ENCODE data around the gene TFF2.

Gene TFF2

GRCh38 chr21:42347601-42348327 lies 3.0 kb downstream of the TFF2 start:
- no peak for DNase-seq (ENCODE audit: low read depth in 2 of 2, low spot score in 1 of 2)

- no peak for DNase-seq (ENCODE audit: low read depth in 2 of 2, low spot score in 1 of 2)
Observed at GRCh38 chr21:42346866-42347600, 3.8 kb downstream of the TFF2 start.

- no peak for DNase-seq (ENCODE audit: low read depth in 2 of 2, low spot score in 1 of 2)
Observed at GRCh38 chr21:42346441-42346840, 4.4 kb downstream of the TFF2 start.

- DNase-seq (ENCODE audit: low read depth in 2 of 2, low spot score in 1 of 2), result no peak
Observed at GRCh38 chr21:42344631-42345030, 6.2 kb downstream of the TFF2 start.

DNA sequence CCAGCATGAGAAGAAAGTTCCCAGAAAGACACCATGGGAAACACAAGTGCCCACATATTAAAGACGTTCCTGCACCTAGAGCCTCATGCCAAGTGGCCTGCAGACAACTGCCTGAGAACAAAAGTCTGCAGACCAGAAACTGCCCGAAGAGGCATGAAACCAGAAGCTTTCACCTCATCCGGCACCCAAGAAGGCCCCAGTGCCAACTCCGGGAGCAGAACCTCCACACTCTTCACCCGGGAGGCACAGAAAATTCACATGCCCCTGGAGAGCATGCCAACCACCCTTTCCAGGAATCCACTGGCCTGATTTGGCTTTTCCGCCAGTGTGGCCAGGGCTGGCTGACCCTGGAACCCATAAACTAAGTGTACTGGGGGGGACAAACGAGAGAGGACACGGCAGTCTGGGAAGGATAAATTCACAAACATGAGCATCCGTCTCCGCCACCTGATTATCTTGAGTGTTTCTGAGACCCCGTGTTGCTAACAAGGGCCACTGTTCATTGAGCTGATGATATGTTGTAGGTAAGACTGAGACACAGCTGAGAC lies 6.8 kb downstream of the TFF2 start:
- DNase-seq (ENCODE audit: low read depth in 2 of 2, low spot score in 1 of 2), result no peak

DNA sequence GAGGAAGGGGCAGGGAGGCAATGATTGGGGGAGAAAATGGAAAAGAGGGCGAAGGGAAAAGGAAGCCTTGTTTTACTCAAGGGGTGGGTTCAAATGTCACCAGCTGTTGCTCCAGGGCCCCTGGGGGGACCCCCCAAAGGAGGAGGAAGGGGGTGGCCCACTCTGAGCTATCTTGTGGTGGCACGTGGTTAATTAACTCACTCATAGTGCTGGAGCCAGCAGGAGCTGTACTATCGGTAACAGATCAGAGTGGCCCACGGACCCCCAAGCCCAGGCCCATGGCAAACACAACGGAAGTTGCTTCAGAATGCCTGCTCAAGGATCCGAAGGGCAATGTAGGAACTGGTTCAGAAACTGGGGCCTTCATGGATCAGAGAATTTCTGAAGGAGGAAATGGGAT lies 7.2 kb downstream of the TFF2 start:
- no peak for DNase-seq (ENCODE audit: low read depth in 2 of 2, low spot score in 1 of 2)

DNA sequence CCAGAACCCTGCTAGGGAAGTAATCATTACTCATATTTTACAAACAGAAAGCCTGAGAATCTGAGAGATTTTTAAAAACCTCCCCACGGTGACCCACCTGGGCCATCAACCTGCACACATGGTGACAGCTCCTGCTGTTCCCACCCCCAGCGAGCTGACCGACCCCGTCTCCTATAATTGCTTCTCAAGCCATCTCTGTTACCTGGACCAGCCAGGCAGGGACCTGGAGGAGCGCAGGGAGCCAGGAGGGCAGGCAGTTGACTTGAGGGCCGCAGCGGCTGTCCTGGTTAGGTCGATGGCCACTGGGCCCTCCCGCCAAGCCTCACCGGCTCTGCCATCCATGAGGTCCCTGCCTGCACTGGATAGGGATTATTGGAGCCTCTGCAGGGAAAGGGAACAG lies 7.7 kb downstream of the TFF2 start:
- DNase-seq (ENCODE audit: low read depth in 2 of 2, low spot score in 1 of 2), result no peak

- no peak for DNase-seq (ENCODE audit: low read depth in 2 of 2, low spot score in 1 of 2)
Observed at GRCh38 chr21:42341776-42342542, 8.8 kb downstream of the TFF2 start.

GRCh38 chr21:42340187-42341050 lies 10.4 kb downstream of the TFF2 start:
- no peak for DNase-seq (ENCODE audit: low read depth in 2 of 2, low spot score in 1 of 2)

GRCh38 chr21:42338729-42339715 lies 11.8 kb downstream of the TFF2 start:
- no peak for DNase-seq (ENCODE audit: low read depth in 2 of 2, low spot score in 1 of 2)

DNA sequence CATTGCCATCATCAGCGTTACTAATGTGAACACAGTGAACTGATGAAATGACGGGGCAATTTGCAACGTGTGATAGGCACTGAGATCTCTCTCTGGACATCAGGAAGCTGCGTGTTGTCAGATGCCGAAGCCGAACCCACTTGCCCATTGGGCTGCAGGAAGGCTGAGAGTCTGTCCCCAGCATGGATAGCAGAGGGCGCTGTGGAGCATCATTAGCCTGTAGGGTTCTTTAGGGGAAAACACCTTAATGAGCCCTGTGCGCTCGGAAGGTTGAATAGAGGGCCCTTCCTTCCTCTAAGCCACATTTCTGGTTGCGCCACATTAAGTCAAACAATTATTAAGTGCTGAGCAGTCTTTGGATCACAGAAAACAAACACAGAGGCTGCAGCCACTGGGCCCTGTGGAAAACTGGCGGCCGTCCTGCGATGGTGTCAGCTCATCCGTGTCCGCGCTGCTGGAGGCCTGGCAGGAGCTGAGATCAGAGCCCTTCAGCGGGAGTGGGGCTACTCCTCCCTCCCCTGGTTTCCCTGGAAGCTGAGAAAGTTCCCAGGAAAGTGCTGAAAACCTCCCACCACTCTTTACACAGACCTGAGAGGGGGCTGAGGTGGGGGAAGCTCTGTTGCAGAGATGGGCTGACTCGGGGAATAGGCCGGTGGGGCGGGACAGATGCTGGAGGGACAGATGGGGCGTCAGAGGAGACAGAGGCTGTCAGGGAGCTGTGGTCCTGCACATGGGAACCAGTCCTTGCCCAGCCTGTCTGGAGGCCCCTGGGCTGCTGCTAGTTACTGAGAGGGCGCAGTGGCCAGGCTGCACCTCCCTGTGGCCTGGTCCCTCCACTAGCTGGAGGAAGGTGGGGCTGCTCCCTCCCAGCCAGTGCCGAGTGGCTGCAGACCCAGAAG lies 12.7 kb downstream of the TFF2 start:
- peak; percentile 58 to 80 for DNase-seq (ENCODE audit: low read depth in 2 of 2, low spot score in 1 of 2)

DNA sequence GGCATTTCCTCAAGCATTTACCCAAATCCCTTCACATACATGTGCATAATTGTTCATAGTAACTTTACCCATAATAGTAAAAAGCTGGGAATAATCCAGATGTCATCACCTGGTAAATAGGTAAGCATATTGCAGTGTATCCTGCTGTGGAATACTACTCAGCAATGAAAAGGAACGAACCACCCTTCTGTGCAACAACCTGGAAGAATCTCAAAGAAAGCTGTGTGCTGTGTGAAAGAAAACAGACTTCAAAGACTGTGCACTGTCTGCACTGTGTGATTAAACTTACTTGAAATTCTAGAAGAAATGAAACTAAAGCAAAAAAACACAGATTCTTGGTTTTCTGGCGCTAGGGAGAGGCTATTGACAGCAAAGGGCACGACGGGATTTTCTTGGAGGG lies 13.5 kb downstream of the TFF2 start:
- DNase-seq (ENCODE audit: low read depth in 2 of 2, low spot score in 1 of 2), result no peak

GRCh38 chr21:42336054-42336453 lies 14.7 kb downstream of the TFF2 start:
- DNase-seq (ENCODE audit: low read depth in 2 of 2, low spot score in 1 of 2), result no peak

- no peak for DNase-seq (ENCODE audit: low read depth in 2 of 2, low spot score in 1 of 2)
Observed at GRCh38 chr21:42332557-42333317, 18.1 kb downstream of the TFF2 start.

GRCh38 chr21:42331660-42332059 lies 19.1 kb downstream of the TFF2 start:
- no peak for DNase-seq (ENCODE audit: low read depth in 2 of 2, low spot score in 1 of 2)

DNA sequence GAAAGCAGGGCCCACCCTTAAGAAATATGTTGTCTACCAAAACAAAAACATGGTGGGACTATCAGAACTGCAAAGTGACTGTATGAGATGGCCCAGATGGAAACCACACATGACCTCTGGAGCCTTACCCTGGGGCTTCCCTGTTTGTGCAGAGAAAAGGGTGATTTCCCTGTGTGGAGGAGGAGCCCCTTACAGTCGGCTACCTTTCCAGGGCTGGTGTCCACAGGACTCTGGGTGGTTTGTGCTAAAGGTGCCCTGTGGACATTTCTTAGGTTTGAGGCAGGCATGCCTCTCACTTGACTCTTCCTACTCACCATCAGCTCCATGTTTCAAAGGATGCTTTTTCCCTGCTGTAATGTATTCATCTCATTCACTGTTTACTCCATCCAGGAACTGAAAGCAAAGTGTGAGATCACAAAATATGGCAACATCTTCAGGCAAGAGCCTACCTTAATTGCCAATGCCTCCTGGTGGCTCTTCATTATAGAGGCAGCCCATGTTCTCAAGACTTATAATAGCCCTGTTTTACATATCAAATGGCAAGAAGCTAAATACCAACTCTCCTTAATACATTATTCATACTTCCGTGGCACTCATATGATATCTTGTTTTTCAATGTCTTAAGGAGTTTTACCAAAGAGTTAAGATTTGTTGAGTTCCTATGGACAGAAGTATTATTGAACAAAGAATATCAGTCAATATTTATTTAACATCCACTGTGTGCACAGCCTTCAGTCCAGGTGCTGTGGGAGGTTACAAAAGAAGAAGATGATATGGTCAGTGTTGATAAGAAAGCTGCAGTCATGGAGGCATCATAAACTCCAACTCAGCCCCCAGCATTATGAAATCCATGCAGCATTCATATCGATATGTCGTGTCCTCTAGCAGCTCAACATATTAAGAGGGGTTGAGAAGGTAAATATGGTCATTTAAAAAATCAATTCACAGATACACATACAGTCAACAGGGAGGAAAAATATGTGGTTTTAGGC lies 20.1 kb downstream of the TFF2 start:
- DNase-seq (ENCODE audit: low read depth in 2 of 2, low spot score in 1 of 2), result no peak

- no peak for DNase-seq (ENCODE audit: low read depth in 2 of 2, low spot score in 1 of 2)
Observed at GRCh38 chr21:42324896-42325295, 25.9 kb downstream of the TFF2 start.
